Fibroblast of gingiva (primary cell): ENCODE data around the gene FAM151A.

Source experiments
- DNase-seq: peaks from one replicate; pipeline ENCODE4 v3.0.0-alpha.2; 2011; ENCODE audit warnings: low read depth

Gene FAM151A

DNA sequence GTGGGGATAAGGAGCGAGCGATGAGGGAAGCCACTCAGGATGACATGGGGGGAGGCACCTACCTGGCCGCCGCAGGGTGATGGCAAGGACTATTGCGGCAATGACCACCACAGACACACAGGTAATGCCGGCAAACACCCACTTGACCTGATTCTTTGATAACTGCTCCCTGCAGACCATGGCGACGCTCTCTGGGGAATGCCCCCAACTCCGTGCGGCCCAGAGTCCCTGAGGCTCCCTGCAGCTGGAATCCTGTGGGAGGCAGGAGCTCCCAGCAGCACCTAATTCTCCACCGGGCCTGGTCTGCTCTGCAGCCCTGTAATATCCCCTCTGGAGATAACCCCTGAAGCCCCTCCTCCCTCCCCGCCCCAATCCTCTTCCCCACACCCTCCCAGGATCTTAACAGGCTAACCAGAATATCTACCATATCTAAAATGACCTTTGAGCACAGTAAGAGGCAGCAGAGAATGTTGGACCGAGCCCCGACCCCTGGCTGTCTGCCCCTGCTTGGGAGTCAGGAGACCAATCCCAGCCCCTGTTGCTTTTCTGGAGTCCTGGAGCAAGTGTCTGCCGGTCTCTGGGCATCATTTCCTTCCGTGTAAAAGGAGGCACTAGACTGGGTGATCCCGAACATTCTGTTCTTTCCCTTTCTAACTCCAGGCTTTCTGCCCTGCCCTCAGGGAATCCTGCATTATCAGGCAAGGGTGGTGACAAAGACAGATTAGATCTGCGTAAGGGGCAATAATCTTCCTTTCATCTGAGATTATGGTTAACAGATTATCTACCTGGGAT, at the start of gene FAM151A:
Gene FAM151A, minus strand, starts transcription at position 310 of the 792 bp plus-strand sequence. Its CDS starts 130 bp downstream, at position 180.
- no peak for DNase-seq

DNA sequence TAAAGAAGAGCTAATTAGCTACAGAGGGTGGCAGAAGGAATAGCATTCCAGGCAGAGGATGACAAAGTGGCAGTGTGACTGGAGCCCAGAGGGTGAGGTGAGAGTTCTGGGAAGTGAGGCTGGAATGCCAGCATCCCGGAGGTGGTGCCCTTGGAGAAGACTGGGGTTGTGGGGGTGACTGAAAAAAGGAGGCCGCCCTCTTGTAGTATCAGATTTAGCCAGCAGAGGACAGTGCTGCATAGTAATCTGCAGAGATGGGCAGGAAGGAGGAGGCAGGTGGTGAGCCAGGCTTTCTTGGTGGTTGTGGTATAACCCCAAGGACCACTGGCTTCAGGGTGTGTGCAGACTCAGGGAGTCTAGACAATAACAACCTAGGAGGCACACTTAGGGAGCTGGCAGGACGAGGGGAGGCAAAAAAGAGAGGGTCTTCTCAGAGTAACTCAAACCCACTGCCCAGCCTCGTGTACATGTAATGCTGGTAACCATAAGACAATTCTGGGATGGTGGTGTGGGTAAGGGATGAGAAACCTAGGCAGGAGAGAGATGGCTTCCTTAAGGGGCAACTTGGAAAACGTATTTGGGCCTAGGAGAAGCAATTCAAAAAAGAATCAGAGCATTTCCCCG, 48.8 kb upstream of the FAM151A start:
- DNase-seq, result peak; percentile 14

DNA sequence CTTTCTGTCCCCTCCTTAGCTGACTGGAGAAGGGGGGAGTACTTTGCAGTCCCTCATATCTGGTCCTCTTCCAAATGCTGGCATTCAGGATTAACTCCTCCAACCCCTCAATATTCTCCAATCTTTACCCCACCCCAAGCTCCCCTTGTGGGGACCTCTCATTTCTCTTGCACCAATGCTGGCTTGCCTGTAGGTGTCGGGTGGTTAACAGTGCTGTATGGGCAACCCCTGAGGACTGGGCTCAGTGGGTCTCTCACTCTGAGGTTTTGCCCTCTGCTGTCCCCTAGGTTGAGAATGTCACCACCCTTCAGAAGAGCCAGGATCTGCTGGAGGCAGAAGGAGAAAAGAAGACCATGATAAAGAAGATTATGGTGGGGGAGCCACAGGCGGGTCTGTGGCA, 45.2 kb upstream of the FAM151A start:
- no peak for DNase-seq

DNA sequence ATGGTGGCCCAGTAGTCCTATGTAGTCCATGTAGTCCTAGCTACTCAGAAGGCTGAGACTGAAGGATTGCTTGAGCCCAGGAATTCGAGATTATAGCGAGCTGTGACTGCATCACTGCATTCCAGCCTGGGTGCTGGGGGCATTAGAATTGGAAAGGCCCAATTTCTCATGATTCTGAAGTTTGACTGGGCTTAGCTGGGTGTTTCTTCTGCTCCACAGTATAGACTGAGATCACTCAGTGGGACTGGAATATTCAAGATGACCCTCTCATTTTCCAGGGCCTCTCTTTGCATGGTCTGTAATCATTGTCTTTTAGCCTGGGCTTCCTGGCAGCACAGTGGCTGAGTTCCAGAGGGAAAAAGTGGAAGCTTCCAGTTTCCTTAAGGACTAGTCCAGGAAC, 44.5 kb upstream of the FAM151A start:
- DNase-seq, result no peak

DNA sequence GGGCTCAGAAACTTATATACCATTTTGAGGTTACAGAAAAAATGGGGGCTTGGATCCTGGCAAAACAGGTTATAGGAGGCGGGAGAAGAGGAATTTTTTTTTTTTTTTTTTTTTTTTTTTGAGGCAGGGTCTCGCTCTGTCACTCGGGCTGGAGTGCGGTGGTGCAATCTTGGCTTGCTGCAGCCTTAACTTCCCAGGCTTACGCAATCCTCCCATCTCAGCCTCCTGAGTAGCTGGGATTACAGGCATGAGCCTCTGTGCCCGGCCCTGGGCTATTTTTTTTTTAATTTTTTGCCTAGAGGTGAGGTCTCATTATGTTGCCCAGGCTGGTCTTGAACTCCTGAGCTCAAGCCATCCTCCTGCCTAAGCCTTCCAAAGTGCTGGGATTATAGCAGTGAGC, 43.0 kb upstream of the FAM151A start:
- DNase-seq, result no peak

DNA sequence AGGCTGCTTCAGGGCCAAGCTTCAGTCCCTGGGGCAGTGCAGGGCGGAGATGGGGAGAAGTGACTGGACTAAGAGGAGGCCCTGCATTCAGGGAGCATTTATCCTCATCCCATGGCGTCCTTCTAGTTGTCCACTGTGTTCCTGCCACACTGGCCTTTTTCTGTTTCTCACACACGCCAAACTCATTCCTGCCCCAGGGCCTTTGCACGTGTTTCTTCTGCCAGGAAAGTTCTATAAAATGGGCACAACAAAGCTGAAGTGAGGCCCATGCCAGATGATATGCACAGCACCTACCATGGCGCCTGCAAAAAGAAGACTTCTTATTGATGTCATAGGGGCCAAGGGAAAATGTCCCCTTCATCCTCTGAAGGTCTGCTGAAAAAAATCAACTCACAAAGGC, 42.5 kb upstream of the FAM151A start:
- DNase-seq, result no peak

DNA sequence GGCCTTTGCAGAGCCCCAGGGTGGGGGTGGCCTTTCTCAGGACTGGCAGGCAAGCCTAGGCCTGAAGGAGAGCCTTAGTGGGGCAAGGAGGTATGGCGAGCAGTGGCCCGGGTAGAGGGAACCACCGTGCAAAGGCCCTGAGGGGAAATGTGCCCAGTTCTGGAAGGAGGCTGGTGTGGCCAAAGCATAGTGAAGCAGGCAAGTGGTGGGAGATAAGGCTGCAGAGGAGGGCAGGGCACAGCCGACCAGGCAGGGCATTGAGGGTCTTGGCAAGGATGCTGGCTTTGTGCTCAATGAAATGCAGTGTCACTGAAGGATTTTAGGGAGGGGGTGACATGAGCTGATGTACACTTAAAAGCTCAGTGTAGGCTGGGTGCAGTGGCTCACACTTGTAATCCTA, 41.0 kb upstream of the FAM151A start:
- DNase-seq, result no peak

DNA sequence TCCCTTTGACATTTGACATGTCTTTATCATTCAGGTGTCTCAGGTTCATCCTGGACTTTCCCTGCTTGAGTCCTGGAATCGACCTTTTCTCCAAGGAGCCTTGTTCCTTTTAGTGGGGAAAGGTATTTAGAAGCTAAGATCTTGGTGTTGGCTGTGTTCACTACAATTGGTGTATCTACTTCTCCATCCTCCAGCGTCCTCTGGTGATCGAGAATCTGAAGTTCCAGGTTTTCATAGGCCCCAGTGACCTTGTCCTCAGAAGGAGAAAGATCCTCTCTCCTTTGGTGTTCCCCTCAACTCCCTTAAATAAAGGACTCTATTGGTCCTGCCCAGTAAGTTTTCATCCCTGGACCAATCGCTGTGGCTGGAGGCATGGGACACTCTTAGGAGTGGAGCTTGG, 40.4 kb upstream of the FAM151A start:
- DNase-seq, result no peak

DNA sequence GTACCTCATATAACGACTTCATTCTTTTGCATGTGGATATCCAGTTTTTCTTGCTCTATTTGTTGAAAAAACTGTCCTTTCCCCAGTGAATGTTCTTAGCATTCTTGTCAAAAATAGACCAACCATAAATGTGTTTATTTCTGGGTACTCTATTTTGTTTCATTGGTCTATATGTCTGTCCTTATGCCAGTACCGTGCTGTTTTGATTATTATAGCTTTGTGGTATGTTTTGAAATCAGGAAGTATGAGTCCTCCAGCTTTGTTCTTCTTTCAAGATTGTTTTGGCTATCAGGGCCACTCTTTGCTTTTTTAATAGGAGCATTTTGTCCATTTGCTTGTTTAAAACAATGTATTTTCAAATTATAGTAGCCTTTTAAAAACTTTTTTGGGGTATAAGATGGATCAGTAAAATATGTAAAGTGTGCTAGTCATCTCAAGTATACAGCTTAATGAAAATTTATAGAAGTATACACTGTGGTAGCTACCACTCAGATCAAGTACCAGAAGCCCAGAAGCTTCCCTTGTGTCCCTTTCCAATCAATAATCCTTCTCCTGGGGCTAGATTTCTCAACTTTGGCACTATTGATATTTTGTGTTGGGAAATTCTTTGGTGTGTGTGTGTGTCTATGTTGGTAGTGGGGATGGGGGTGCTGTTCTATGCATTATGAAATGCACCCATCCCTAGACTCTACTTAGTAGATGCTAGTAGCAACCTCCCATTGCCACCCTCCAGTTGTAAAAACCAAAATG, 35.0 kb upstream of the FAM151A start:
- no peak for DNase-seq

DNA sequence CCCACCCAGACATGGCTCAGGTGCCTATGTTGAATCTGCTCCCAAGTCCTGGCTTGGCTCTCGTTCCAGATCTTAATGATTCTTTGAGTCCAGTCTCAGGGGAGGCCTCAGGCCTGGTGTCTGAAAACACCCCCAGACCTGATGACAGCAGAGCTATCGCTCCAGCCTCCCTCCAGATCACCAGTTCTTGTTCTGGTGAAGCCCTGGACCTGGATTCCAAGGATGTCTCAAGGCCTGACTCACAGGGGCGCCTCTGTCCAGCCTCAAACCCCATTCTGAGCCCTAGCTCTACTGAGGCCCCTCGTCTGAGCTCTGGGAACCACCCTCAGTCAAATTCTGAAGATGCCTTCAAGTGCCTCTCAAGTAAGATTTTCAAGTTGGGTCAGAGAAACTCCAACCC, 29.7 kb upstream of the FAM151A start:
- no peak for DNase-seq

DNA sequence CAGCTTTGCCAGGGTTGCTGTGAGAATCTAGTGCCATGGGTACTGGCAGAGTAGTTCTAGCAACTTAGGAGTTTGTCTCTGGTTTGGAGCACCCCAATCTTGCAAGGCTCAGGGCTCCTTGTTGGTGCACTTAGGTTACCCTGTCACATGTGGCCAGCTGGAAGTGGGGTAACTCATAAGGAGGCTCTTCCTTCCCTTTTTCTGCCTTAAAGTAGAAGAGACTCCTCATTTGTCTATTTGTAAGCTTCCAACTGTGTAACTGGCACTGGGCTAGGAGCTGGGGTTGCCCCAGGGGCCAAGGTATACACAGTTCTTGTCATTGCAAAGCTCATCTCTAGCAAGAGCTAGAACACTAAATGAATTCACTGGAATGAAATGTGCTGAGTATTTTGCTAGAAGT, 28.8 kb upstream of the FAM151A start:
- DNase-seq, result no peak

DNA sequence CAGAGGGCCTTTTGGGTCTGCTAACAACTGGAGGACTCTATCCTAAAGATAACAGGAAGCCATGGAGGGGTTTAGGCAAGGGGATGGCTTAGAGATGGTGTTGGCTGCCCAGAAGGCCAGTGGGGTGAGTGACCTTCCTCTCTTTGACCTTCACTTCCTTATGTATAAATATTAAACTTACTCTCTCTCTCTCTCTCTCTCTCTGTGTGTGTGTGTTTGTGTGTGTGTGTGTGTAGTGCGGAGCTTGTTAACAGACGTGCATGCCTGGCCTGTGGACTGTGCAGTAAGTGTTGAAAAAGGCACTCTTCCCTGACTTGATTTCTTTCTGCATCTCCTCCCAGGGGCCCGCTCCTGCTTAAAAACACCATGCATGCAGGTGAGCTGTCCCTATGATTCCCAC, 28.3 kb upstream of the FAM151A start:
- DNase-seq, result no peak

DNA sequence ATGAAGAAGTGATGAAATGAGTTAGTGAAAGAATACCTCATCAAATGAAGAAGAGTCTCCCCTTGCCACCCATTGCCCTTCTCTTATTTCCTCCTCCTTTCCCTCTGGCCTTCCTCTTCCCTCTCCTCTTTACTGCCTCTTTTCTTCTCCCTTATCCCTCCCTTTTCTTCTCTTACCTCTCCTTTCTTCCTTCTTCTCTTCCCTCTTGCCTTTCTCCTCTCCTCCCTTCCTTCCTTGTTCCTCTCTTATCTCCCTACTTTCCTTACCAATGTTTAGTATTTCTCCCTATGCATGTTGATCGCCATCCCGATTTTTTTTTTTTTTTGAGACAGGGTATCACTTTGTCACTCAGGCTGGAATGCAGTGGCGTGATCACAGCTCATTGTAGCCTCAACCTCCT, 27.1 kb upstream of the FAM151A start:
- no peak for DNase-seq

DNA sequence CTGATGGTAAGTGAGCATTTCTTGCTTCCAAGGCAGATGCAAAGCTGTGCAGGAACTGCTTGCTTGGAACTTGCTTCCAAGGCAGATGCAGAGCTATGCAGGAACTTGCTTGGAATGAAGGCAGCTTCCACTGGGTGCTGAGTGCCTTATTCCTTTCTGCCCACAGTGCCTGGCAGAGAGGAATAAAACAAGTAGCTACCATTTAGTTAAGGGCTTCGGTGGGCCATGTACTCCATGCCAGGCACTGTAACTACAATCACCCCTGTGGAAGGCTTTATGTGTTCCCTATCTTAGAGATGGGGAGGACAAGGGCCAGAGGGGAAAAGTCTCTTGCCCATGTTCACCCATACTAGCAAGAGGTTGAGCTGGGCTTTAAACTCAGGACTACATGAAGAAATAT, 26.6 kb upstream of the FAM151A start:
- DNase-seq, result no peak

DNA sequence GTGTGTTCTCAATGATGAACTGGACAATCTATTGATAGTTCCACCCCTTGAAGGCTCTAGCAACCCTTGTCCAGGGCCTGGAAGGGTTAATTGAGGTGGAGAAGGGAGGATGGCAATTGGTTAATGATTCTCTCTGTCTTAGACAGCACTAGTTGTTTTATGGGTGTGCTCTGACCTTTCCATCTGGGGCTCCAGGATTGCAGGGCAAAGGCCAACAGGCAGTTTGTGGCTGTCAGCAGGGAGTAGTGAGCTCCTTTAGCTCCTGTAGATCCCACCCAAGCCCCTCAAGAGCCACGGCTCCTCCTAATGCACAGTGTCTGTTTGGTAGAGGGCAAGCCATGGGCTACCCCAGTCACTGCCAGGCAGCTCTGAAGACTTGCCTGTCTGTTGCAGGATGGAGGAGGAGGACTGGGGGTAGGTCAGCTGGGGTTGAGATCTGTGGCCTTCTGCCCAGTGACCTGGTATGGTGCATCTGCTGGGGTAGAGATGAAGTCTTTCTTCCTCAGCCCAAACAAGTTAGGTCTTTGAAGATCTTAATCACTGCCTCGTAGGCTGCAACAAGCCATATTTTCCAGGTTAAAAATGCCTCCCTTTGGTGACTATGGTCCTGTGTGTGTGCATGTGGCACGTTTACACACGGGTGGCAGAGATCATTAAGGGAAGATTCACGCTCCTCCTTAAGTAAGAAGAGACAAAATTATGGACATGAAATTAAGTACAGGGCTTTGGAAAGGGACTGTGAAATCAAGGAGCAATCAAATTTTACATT, 26.0 kb upstream of the FAM151A start:
- DNase-seq, result no peak

DNA sequence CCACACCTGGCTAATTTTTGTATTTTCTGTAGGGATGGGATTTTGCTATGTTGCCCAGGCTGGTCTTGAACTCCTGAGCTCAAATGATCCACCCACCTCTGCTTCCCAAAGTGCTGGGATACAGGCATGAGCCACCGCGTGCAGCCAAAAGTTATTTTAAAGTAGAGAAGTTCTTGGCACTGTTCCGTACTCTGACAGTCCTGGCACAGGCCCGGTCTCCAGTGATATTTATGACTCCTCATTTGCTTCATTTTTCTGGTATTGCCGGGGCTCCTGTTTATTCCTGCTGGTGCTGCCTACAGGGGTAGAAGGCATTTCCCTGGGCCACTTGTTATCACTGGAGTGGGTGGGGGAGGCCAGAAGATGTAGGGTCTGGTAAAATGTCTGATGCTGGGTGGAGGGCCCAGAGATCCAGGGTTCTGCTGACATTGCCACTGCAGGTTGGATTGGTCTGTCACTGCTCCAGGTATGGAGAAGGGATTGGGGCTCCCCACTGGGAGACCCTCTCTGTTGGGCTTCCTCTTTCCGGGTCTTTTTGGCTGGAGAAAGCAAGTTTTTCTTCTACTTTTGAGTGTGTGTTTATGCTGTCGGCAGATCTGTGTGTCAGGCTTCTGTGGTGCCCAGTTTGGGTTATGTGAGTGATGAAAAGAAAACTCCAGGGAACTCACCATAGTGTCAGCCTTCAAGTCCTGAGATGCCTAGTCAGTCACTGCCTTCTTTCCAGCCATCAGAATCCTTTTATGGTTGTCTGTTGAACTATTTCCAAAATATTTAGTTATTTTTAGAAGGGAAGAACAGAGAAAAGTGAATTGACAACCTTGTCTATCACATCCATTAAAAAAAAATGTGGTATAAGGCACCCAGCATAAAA, 22.7 kb upstream of the FAM151A start:
- no peak for DNase-seq

DNA sequence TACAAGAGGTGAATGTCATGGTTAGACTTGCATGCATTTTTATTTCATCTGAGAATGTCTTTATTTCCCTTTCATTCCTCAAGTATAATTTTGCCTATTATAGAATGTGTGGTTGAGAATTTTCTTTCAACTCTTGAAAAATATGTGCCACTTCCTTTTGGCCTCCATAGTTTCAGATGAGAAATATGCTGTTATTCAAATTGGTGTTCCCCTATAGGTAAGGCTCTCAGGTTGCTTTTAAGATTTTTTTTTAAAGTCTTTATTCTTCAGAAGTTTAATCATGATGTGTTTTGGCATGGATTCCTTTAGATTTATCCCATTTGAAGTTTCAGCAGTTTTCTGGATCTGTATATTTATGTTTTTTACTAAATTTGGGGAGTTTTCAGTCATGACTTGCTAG, 20.4 kb upstream of the FAM151A start:
- DNase-seq, result no peak

DNA sequence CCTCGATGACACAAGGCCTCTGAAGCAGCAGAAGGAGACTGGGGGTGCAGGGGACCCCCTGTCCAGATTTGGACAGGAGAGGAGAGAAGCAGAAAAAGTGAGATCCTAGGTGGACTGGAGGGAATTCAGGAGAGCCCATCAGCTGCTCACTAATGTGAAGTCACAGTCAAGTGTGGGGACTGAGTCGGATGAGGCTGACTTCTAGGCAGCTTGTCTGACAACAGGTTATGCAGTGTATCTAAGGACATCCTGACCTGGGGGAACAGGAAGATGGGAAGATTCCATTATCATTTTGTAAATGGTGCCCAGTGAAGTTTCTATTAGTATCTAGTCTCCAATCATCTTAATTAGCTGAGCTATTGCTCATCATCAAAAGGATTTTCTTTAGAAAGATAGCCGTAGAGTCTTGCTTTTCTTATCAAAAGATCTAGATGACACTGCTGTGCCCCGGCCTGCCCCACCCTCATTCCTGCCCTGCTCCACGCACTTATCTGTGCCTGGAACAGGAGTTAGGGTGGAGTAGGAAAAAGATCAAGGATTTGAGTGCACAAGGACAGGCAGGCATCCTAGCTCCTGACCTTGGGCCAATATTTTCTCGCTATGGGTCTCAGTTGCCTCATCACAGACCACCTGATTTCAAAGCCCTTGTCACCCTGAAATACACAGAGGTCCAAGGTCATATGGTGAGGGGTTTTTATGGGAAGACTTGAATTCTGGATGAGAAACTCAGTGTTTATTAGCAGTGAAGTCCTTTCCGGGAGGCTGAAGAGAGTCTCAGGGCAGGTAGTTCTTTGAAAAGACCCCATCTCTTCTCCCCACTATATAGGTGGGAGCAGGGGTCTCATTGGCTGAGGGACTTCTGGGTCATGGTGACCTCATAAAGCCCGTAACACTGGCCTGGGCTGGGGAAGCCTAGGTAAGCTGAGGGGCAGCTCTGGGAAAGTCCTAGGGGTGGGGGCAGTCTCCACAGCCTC, 17.8 kb upstream of the FAM151A start, which contains the start of gene MROH7:
Gene MROH7, plus strand, starts transcription at position 924 of the 974 bp plus-strand sequence. CDS start 11,141 bp downstream, outside the sequence.
- DNase-seq, result no peak

DNA sequence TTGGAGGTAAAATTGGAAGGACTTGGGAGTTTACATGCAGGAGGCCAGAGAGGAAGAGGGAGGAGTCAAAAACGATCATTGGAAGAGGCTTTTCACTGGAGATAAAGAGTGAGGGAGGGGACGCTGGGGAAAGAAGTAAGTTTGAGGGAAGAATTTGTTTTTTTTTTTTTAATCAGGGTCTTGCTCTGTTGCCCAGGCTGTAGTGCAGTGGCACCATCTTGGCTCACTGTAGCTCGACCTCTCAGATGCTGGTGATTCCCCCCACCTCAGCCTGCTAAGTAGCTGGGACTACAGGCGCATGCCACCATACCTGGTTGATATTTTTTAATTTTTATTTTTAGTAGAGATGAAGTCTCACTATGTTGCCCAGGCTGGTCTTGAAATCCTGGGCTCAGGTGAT, 17.0 kb upstream of the FAM151A start:
- DNase-seq, result no peak
